Fibroblast of lung (primary cell): ENCODE data around the gene HIBADH. TPM values are rescaled to one million over a fixed set of nuclear protein-coding genes. Genes with fewer than 3 reads are reported as not detected.

Experiments
- DNase-seq, 2 donors: peaks; one replicate each; pipeline versions ENCODE4 v3.0.0 to v3.0.0-alpha.2; 2010; ENCODE audit warnings: low read depth in 2 of 2
- H2AFZ ChIP-seq: 2 replicates; pipeline ENCODE4 v1.5.1; 2012; ENCODE audit warnings: low read length, control low read depth, inconsistent platforms
- H3K27ac ChIP-seq: 2 replicates; pipeline ENCODE4 v1.5.1; 2011; ENCODE audit warnings: low read length, control low read depth; ENCODE audit not compliant: insufficient read depth
- H3K27me3 ChIP-seq: 2 replicates; pipeline ENCODE4 v1.5.1; 2011; ENCODE audit warnings: mild to moderate bottlenecking, low read length; ENCODE audit not compliant: control insufficient read depth, insufficient read depth
- H3K36me3 ChIP-seq: 2 replicates; pipeline ENCODE4 v1.5.1; 2011; ENCODE audit warnings: low read length; ENCODE audit not compliant: control insufficient read depth, insufficient read depth
- H3K4me1 ChIP-seq: 2 replicates; pipeline ENCODE4 v1.5.1; 2011; ENCODE audit warnings: low read length; ENCODE audit not compliant: control insufficient read depth, insufficient read depth; ENCODE audit errors: extremely low read depth
- H3K4me2 ChIP-seq: 2 replicates; pipeline ENCODE4 v1.5.1; 2011; ENCODE audit warnings: low read length, control low read depth; ENCODE audit not compliant: insufficient read depth; ENCODE audit errors: extremely low read depth
- H3K4me3 ChIP-seq, 4 experiments: fragments of 200-600 bp in 1 of 4; sonication (generic) in 1 of 4; replicated peaks in 1 of 4; 2 replicates each; pipeline ENCODE4 v1.5.1; 2011 to 2016; ENCODE audit warnings: low read length in 4 of 4, low read depth in 3 of 4, mild to moderate bottlenecking in 3 of 4, control low read depth in 2 of 4, inconsistent platforms in 1 of 4, mixed read lengths in 1 of 4; ENCODE audit not compliant: insufficient read depth in 1 of 4; ENCODE audit errors: control extremely low read depth in 1 of 4
- H3K79me2 ChIP-seq: 2 replicates; pipeline ENCODE4 v1.5.1; 2012; ENCODE audit warnings: mild to moderate bottlenecking, low read length, inconsistent platforms; ENCODE audit not compliant: control insufficient read depth, insufficient read depth
- H3K9ac ChIP-seq: 2 replicates; pipeline ENCODE4 v1.5.1; 2011; ENCODE audit warnings: mild to moderate bottlenecking, low read length, control low read depth; ENCODE audit not compliant: insufficient read depth
- H3K9me3 ChIP-seq: 2 replicates; pipeline ENCODE4 v1.5.1; 2012; ENCODE audit warnings: low read depth, low read length; ENCODE audit not compliant: control insufficient read depth, insufficient read depth
- H4K20me1 ChIP-seq: 2 replicates; pipeline ENCODE4 v1.5.1; 2011; ENCODE audit warnings: low read length; ENCODE audit not compliant: control insufficient read depth, insufficient read depth; ENCODE audit errors: extremely low read depth
- EZH2 ChIP-seq: IDR thresholded peaks from 2 replicates; pipeline ENCODE4 v1.5.1; 2012; ENCODE audit warnings: low read length, control low read depth, mild to moderate bottlenecking; ENCODE audit errors: missing control alignments
- polyA plus RNA-seq, 2 donors: library from polyadenylated mRNA; depleted of rRNA in 1 of 2; stranded (reverse) in 1 of 2; unstranded in 1 of 2; fragments of >200 nt; gene quantifications; 2 replicates each; pipeline ENCODE4 v1.2.1, GENCODE V29; 2011 to 2012; ENCODE audit warnings: missing spikeins in 1 of 2
- total RNA-seq: library from RNA; depleted of rRNA; stranded (reverse); fragments of >200 nt; gene quantifications from 2 replicates; pipeline ENCODE4 v1.2.1, GENCODE V29; 2014
- TF ChIP-seq, protein P1 (sequence below), 2 donors: IDR thresholded peaks in 1 of 2; conservative IDR thresholded peaks in 1 of 2; 1 replicate in 1 of 2; 2 replicates in 1 of 2; pipeline ENCODE4 v1.5.1; 2011 to 2012; ENCODE audit warnings: low read length in 2 of 2, control low read depth in 1 of 2, inconsistent platforms in 1 of 2, low read depth in 1 of 2, mild to moderate bottlenecking in 1 of 2

Gene HIBADH
- total and polyA plus RNA-seq, 2 donors (not counting 1 experiment from before 2014, with no cell fraction given): 88.7 to 96.0 TPM

- Histone ChIP-seq H3K4me3 (no peak overlapping the region), H2AFZ (no peak overlapping the region), H3K36me3 (no peaks in the 10 kb centered on the region), H3K4me1 (no peaks in the 10 kb centered on the region), H3K9ac (no peak overlapping the region), H4K20me1 (no peaks in the 10 kb centered on the region), H3K4me2 (no peak overlapping the region), H3K9me3 (no peaks in the 10 kb centered on the region), H3K79me2 (no peaks in the 10 kb centered on the region), H3K27me3 (no peaks in the 10 kb centered on the region), H3K27ac (no peak overlapping the region)
- no peak for DNase-seq
- TF ChIP-seq, protein P1, sequence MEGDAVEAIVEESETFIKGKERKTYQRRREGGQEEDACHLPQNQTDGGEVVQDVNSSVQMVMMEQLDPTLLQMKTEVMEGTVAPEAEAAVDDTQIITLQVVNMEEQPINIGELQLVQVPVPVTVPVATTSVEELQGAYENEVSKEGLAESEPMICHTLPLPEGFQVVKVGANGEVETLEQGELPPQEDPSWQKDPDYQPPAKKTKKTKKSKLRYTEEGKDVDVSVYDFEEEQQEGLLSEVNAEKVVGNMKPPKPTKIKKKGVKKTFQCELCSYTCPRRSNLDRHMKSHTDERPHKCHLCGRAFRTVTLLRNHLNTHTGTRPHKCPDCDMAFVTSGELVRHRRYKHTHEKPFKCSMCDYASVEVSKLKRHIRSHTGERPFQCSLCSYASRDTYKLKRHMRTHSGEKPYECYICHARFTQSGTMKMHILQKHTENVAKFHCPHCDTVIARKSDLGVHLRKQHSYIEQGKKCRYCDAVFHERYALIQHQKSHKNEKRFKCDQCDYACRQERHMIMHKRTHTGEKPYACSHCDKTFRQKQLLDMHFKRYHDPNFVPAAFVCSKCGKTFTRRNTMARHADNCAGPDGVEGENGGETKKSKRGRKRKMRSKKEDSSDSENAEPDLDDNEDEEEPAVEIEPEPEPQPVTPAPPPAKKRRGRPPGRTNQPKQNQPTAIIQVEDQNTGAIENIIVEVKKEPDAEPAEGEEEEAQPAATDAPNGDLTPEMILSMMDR (conservative IDR thresholded peaks at IDR 0.05 in 1 of 2, IDR thresholded peaks at IDR 0.05 in 1 of 2; ENCODE audit: low read depth in 1 of 2, low read length in 2 of 2): no peak
- no peak for TF ChIP-seq EZH2
These were observed 113.1 kb downstream of the HIBADH start for GRCh38 chr7:27549606-27550005.

- Histone ChIP-seq H3K9ac (no peak overlapping the region), H3K9me3 (no peaks in the 10 kb centered on the region), H3K27ac (no peak overlapping the region), H3K4me2 (no peak overlapping the region), H3K79me2 (no peaks in the 10 kb centered on the region), H3K36me3 (no peaks in the 10 kb centered on the region), H4K20me1 (no peaks in the 10 kb centered on the region), H3K4me1 (no peaks in the 10 kb centered on the region), H2AFZ (no peak overlapping the region), H3K27me3 (no peaks in the 10 kb centered on the region), H3K4me3 (no peak overlapping the region)
- TF ChIP-seq, protein P1 (conservative IDR thresholded peaks at IDR 0.05 in 1 of 2, IDR thresholded peaks at IDR 0.05 in 1 of 2; ENCODE audit: low read depth in 1 of 2, low read length in 2 of 2): no peak
- no peak for TF ChIP-seq EZH2
- DNase-seq: no peak
These were observed 114.4 kb downstream of the HIBADH start for GRCh38 chr7:27548304-27548703.

GRCh38 chr7:27547401-27547800 is 115.3 kb downstream of the HIBADH start:
- Histone ChIP-seq H4K20me1 (no peaks in the 10 kb centered on the region), H3K27me3 (no peaks in the 10 kb centered on the region), H2AFZ (no peak overlapping the region), H3K27ac (no peak overlapping the region), H3K9me3 (no peaks in the 10 kb centered on the region), H3K4me2 (no peak overlapping the region), H3K79me2 (no peaks in the 10 kb centered on the region), H3K9ac (no peak overlapping the region), H3K36me3 (no peaks in the 10 kb centered on the region), H3K4me1 (no peaks in the 10 kb centered on the region), H3K4me3 (no peak overlapping the region)
- DNase-seq: peak in 1 of 2 donors; percentile 68
- TF ChIP-seq EZH2: no peak
- TF ChIP-seq, protein P1 (conservative IDR thresholded peaks at IDR 0.05 in 1 of 2, IDR thresholded peaks at IDR 0.05 in 1 of 2; ENCODE audit: low read depth in 1 of 2, low read length in 2 of 2): no peak
